ENCODE measurements around the gene INTS3.

DNA sequence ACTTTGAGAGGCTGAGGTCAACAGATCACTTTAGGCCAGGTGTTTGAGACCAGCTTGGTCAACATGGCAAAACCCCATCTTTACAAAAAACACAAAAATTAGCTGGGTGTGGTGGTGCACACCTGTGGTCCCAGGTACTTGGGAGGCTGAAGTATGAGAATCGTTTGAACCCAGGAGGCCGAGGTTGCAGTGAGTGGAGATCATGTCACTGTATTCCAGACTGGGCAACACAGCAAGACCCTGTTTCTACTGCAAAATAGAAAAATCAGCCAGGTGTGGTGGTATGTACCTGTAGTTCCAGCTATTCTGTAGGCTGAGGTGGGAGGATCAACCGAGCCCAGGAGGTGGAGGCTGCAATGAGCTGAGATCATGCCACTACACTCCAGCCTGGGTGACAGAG, 4.2 kb upstream of the INTS3 start:
- TF ChIP-seq, protein P1, sequence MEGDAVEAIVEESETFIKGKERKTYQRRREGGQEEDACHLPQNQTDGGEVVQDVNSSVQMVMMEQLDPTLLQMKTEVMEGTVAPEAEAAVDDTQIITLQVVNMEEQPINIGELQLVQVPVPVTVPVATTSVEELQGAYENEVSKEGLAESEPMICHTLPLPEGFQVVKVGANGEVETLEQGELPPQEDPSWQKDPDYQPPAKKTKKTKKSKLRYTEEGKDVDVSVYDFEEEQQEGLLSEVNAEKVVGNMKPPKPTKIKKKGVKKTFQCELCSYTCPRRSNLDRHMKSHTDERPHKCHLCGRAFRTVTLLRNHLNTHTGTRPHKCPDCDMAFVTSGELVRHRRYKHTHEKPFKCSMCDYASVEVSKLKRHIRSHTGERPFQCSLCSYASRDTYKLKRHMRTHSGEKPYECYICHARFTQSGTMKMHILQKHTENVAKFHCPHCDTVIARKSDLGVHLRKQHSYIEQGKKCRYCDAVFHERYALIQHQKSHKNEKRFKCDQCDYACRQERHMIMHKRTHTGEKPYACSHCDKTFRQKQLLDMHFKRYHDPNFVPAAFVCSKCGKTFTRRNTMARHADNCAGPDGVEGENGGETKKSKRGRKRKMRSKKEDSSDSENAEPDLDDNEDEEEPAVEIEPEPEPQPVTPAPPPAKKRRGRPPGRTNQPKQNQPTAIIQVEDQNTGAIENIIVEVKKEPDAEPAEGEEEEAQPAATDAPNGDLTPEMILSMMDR (IDR thresholded peaks at IDR 0.05) = no peak
- no peak for TF ChIP-seq ZFX (IDR thresholded peaks at IDR 0.05; ENCODE audit: borderline replicate concordance)

Measured in 22Rv1 (cell line).